Progenitor cell of endocrine pancreas (in vitro differentiated cells): ENCODE results near the gene SLF2. TPM values are rescaled to one million over a fixed set of nuclear protein-coding genes. Genes with fewer than 3 reads are reported as not detected.

Experiments
- DNase-seq: peaks from one replicate; pipeline ENCODE4 v3.0.0; 2021; ENCODE audit warnings: low spot score; ENCODE audit not compliant: unreplicated experiment
- H3K27ac Mint-ChIP-seq: 2 replicates; pipeline ENCODE4 v1.8.0; 2021; ENCODE audit warnings: mild to moderate bottlenecking, moderate library complexity, mixed read lengths
- H3K27me3 Mint-ChIP-seq: 2 replicates; pipeline ENCODE4 v1.8.0; 2021; ENCODE audit warnings: mixed read lengths
- H3K36me3 Mint-ChIP-seq: 2 replicates; pipeline ENCODE4 v1.8.0; 2022; ENCODE audit warnings: mixed read lengths; ENCODE audit not compliant: insufficient read depth
- H3K4me1 Mint-ChIP-seq: 2 replicates; pipeline ENCODE4 v1.8.0; 2021; ENCODE audit warnings: low read depth, mixed read lengths
- H3K4me3 Mint-ChIP-seq: 2 replicates; pipeline ENCODE4 v1.8.0; 2021; ENCODE audit warnings: low read depth, mild to moderate bottlenecking, moderate library complexity, mixed read lengths
- H3K9me3 Mint-ChIP-seq: 2 replicates; pipeline ENCODE4 v1.8.0; 2021; ENCODE audit warnings: low read depth, mixed read lengths
- total RNA-seq: library from RNA; stranded (reverse); gene quantifications from 2 replicates; pipeline ENCODE4 v1.2.1, GENCODE V29; 2021
- TF ChIP-seq, protein P1 (sequence below): fragments of 200-600 bp; sonication (generic); IDR thresholded peaks from one replicate; pipeline ENCODE4 v1.5.0; 2021; ENCODE audit warnings: antibody characterized with exemption, mild to moderate bottlenecking; ENCODE audit not compliant: unreplicated experiment

Gene SLF2
- total RNA-seq, 1 donor from 2014 or later, result 31.8 TPM

DNA sequence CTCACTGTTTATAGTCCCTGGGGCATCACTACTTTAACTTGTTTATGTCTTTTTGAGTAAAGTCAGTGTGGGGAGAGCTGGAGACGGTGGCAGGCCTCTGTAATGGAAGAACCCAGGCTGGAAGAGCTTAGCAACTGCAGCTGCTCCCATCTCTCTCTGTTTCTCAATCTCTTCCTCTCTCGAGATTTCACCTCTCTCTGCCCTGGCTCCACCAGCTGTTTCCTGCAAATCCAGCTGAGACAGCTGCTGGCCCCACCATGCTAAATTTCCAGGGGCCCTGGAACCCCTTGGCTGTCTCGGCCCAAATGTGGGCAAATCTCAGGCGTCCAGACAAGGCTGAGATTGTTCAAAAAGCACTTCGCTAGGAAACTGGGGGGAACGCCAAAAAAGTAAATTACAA lies 25.8 kb upstream of the SLF2 start:
- Mint-ChIP-seq H3K27me3 (peaks cover 46% of the 10 kb centered on the region), H3K27ac (no peak overlapping the region)
- no peak for DNase-seq

DNA sequence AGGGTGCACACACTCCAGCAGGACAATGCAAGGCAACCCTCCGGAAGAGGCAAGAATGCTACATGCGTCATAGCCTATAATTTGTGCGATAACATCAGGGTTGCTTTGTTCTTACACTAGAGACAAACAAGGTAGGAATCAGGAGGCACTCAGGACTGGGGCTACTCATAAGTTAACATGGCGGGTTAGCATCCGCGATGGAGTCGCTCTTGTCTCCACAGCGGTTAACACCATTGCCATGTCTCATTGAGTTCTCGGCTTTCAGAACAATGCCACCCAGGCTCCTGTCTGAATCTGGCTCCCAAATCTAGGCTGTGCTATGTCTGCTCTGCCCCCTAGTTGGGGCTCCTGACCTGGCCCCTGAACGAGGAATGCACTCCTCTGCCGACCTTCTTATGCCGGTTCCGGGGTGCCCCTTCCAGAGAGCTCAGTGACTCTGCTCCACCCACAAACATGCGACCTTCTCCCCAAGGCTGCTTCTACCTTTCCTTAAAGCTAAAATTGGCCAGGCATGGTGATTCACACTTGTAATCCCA lies 24.9 kb upstream of the SLF2 start:
- no peak for DNase-seq
- TF ChIP-seq, protein P1, sequence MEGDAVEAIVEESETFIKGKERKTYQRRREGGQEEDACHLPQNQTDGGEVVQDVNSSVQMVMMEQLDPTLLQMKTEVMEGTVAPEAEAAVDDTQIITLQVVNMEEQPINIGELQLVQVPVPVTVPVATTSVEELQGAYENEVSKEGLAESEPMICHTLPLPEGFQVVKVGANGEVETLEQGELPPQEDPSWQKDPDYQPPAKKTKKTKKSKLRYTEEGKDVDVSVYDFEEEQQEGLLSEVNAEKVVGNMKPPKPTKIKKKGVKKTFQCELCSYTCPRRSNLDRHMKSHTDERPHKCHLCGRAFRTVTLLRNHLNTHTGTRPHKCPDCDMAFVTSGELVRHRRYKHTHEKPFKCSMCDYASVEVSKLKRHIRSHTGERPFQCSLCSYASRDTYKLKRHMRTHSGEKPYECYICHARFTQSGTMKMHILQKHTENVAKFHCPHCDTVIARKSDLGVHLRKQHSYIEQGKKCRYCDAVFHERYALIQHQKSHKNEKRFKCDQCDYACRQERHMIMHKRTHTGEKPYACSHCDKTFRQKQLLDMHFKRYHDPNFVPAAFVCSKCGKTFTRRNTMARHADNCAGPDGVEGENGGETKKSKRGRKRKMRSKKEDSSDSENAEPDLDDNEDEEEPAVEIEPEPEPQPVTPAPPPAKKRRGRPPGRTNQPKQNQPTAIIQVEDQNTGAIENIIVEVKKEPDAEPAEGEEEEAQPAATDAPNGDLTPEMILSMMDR, result no peak
- H3K4me3 Mint-ChIP-seq, result no peak overlapping the region

More for the DNA sequence above, 25.8 kb upstream of the SLF2 start:
- TF ChIP-seq, protein P1, result no peak
- Mint-ChIP-seq H3K4me3 (no peak overlapping the region), H3K36me3 (no peaks in the 10 kb centered on the region), H3K4me1 (peaks cover 3% of the 10 kb centered on the region), H3K9me3 (no peaks in the 10 kb centered on the region)

DNA sequence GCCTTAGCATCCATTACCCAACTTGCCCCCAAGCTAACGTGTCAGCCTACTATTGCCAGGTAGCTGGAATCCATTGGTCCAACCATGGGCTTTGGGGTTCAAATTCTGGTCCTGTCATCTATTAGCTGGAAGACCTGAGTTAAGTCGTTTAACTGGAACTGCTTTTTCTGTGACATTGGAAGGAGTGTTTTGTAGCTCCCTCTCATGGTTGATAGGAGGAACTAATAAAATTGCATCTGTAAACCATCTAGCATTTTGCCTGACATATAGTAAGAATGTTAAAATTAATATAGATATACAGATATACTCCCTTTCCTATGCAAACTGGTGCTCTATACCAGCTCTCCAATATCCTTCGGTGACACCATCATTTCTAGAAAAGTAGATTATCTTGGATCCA lies 23.8 kb upstream of the SLF2 start:
- no peaks in the 10 kb centered on the region for H3K36me3 Mint-ChIP-seq
- no peak overlapping the region for H3K4me3 Mint-ChIP-seq
- no peak overlapping the region for H3K27ac Mint-ChIP-seq
- H3K9me3 Mint-ChIP-seq, result no peaks in the 10 kb centered on the region
- H3K4me1 Mint-ChIP-seq, result no peaks in the 10 kb centered on the region
- H3K27me3 Mint-ChIP-seq, result peaks cover 38% of the 10 kb centered on the region
- TF ChIP-seq, protein P1, result peak; percentile 18
- no peak for DNase-seq

More for the DNA sequence above, 24.9 kb upstream of the SLF2 start:
- no peak overlapping the region for H3K27ac Mint-ChIP-seq
- H3K36me3 Mint-ChIP-seq, result no peaks in the 10 kb centered on the region
- H3K27me3 Mint-ChIP-seq, result peaks cover 39% of the 10 kb centered on the region
- no peaks in the 10 kb centered on the region for H3K9me3 Mint-ChIP-seq
- H3K4me1 Mint-ChIP-seq, result no peaks in the 10 kb centered on the region

DNA sequence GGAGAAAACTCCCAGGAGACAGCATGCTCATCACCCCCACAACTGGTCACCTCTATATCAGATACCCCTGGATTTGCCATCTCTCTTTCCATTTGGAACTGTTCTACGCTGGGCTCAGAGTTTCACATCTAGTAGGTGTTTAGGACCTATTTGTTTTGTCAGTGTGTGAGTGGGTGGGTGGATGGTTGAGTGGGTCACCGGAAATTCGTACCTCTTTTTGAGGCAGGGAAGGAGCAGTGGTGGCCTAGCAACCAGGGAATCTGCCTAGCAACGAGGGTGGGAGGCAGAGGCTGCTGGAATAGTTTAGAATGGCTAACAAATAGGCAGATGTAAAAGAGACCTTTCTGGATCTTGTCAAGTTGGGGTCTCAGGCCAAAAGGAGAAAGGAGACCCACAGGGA lies 23.2 kb upstream of the SLF2 start:
- H3K4me1 Mint-ChIP-seq, result no peaks in the 10 kb centered on the region
- no peak for DNase-seq
- H3K27ac Mint-ChIP-seq, result no peak overlapping the region
- H3K4me3 Mint-ChIP-seq, result no peak overlapping the region
- H3K27me3 Mint-ChIP-seq, result peaks cover 38% of the 10 kb centered on the region
- TF ChIP-seq, protein P1, result no peak
- no peaks in the 10 kb centered on the region for H3K36me3 Mint-ChIP-seq
- H3K9me3 Mint-ChIP-seq, result no peaks in the 10 kb centered on the region

DNA sequence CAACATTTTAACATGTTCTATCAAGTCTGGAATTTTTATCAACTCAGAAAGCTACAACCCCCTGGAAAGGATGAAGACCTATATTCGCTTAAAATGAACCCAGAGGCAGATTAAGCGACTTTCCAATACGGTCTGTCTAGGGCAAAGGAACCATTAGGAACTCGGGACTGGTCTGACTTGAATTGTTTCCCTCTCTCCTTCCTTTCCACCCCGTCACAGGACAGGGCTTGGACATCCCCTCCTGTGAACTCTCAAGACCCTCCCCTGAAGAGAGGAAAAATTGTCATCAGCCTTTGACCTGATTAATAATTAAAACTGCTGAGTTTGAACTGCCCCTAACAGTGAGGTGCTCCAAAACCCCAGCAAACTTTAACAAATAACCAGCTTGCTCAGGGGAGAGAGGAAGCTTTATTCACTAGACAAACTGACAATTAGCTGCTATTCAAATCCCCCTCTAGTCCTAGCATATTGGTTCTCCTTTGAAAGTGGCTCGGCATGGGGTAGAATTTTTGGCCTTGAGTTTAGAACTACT lies 22.6 kb upstream of the SLF2 start:
- no peak for DNase-seq
- TF ChIP-seq, protein P1, result no peak
- H3K27ac Mint-ChIP-seq, result no peak overlapping the region
- H3K9me3 Mint-ChIP-seq, result no peaks in the 10 kb centered on the region
- no peak overlapping the region for H3K4me3 Mint-ChIP-seq
- no peaks in the 10 kb centered on the region for H3K4me1 Mint-ChIP-seq
- H3K36me3 Mint-ChIP-seq, result no peaks in the 10 kb centered on the region
- H3K27me3 Mint-ChIP-seq, result peaks cover 38% of the 10 kb centered on the region
